Loucy (cell line): ENCODE measurements around the gene TRABD2B.

ENCODE experiments used
- EZH2phosphoT487 ChIP-seq: fragments of 200-600 bp; IDR thresholded peaks from 2 replicates; pipeline ENCODE4 v1.6.1; 2018; ENCODE audit warnings: antibody characterized with exemption, mild to moderate bottlenecking, moderate library complexity, borderline replicate concordance
- TF ChIP-seq, protein P1 (sequence below): fragments of 200-600 bp; sonication (generic); conservative IDR thresholded peaks from 2 replicates; pipeline ENCODE4 v1.5.1; 2014; ENCODE audit warnings: mild to moderate bottlenecking, antibody characterized with exemption, low read length

- TF ChIP-seq, protein P1, sequence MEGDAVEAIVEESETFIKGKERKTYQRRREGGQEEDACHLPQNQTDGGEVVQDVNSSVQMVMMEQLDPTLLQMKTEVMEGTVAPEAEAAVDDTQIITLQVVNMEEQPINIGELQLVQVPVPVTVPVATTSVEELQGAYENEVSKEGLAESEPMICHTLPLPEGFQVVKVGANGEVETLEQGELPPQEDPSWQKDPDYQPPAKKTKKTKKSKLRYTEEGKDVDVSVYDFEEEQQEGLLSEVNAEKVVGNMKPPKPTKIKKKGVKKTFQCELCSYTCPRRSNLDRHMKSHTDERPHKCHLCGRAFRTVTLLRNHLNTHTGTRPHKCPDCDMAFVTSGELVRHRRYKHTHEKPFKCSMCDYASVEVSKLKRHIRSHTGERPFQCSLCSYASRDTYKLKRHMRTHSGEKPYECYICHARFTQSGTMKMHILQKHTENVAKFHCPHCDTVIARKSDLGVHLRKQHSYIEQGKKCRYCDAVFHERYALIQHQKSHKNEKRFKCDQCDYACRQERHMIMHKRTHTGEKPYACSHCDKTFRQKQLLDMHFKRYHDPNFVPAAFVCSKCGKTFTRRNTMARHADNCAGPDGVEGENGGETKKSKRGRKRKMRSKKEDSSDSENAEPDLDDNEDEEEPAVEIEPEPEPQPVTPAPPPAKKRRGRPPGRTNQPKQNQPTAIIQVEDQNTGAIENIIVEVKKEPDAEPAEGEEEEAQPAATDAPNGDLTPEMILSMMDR: no peak
- TF ChIP-seq EZH2phosphoT487: no peak
Measured at GRCh38 chr1:48002142-48002541, 5.0 kb upstream of the TRABD2B start.
